ENCODE data around the gene RET. TPM values are rescaled to one million over a fixed set of nuclear protein-coding genes. Genes with fewer than 3 reads are reported as not detected.

RET gene
- total and polyA plus RNA-seq, 2 of the 8 experiments (the other 6 are each of a cell fraction or from before 2014, with no cell fraction given) = 6.7 to 8.4 TPM

- TF ChIP-seq SAP30 (IDR thresholded peaks at IDR 0.05; ENCODE audit: insufficient read depth, insufficient replicate concordance, low read length) = no peak
- no peak for TF ChIP-seq TAF7 (optimal IDR thresholded peaks at IDR 0.05; ENCODE audit: borderline replicate concordance, low read depth, low read length)
- TF ChIP-seq MAFK (IDR thresholded peaks at IDR 0.05; ENCODE audit: low read depth, low read length) = no peak
Observed at GRCh38 chr10:43073721-43074120, 3.1 kb upstream of the RET start (continued).

Data from H1 (cell line).